ENCODE results near the gene ANKH. TPM values are rescaled to one million over a fixed set of nuclear protein-coding genes. Genes with fewer than 3 reads are reported as not detected.

ANKH gene
- total RNA-seq, 4 donors from 2014 or later, result 33.4 to 49.4 (median 38.0) TPM

- H3K27me3 ChIP-seq, result no peaks in the 10 kb centered on the region
- intact Hi-C loops (cut with DNase I), result loop anchor here (5.0 kb wide), 2 partner anchors 129 to 146 kb away; no protein-coding TSS in a partner anchor
- WGBS, result 95% methylated on average over 3 of the region's 3 CpGs
Observed at GRCh38 chr5:14873790-14874189, 2.2 kb upstream of the ANKH start.

GRCh38 chr5:14873093-14873492, 1.5 kb upstream of the ANKH start:
- Histone ChIP-seq H3K27me3 (no peaks in the 10 kb centered on the region), H3K4me1 (peaks cover 8 to 39% (median 30%) of the 10 kb centered on the region in 4 donors), H3K9me3 (no peaks in the 10 kb centered on the region), H3K27ac (replicated peaks in 1 of 4) (peak overlapping the region; percentile 96 to 98 (median 96)), H3K36me3 (no peaks in the 10 kb centered on the region), H3K4me3 (peak overlapping the region in 3 of 4 donors; percentile 77 to 96 (median 92))
- TF ChIP-seq CTCF (IDR thresholded peaks at IDR 0.05), result no peak
- WGBS, result 85% methylated on average over 9 of the region's 9 CpGs
- no peak for DNase-seq (ENCODE audit: extremely low spot score)
- intact Hi-C loops (cut with DNase I), result loop anchor here (5.0 kb wide), 2 partner anchors 129 to 146 kb away; no protein-coding TSS in a partner anchor

More at GRCh38 chr5:14873790-14874189, 2.2 kb upstream of the ANKH start:
- H3K4me1 ChIP-seq, result peaks cover 5 to 33% (median 26%) of the 10 kb centered on the region in 4 donors
- DNase-seq (ENCODE audit: extremely low spot score), result no peak
- H3K27ac ChIP-seq (replicated peaks in 1 of 4), result no peak overlapping the region
- H3K36me3 ChIP-seq, result no peaks in the 10 kb centered on the region
- H3K4me3 ChIP-seq, result no peak overlapping the region
- H3K9me3 ChIP-seq, result no peaks in the 10 kb centered on the region
- TF ChIP-seq POLR2AphosphoS5 (IDR thresholded peaks at IDR 0.05), result no peak
- no peak for TF ChIP-seq POLR2A (IDR thresholded peaks at IDR 0.05; ENCODE audit: low read depth)
- TF ChIP-seq EP300 (IDR thresholded peaks at IDR 0.05), result no peak
- TF ChIP-seq CTCF (IDR thresholded peaks at IDR 0.05), result no peak

GRCh38 chr5:14872070-14872989, 752 bp upstream of the ANKH start:
- 8% methylated on average over 27 of the region's 73 CpGs for WGBS

More at GRCh38 chr5:14872070-14872989, 752 bp upstream of the ANKH start:
- H3K27me3 ChIP-seq, result no peaks in the 10 kb centered on the region
- TF ChIP-seq POLR2AphosphoS5 (IDR thresholded peaks at IDR 0.05), result peak; percentile 62 to 73
- TF ChIP-seq EP300 (IDR thresholded peaks at IDR 0.05), result no peak
- peak in 2 of 3 experiments; percentile 4 to 27 for TF ChIP-seq CTCF (IDR thresholded peaks at IDR 0.05)
- no peak for DNase-seq (ENCODE audit: extremely low spot score)
- H3K9me3 ChIP-seq, result no peaks in the 10 kb centered on the region
- peak overlapping the region; percentile 96 to 98 (median 96) for H3K27ac ChIP-seq (replicated peaks in 1 of 4)
- peak overlapping the region; percentile 77 to 96 (median 91) for H3K4me3 ChIP-seq
- intact Hi-C loops (cut with DNase I), result loop anchor here (5.0 kb wide), 2 partner anchors 130 to 145 kb away; no protein-coding TSS in a partner anchor
- peaks cover 12 to 39% (median 30%) of the 10 kb centered on the region in 4 donors for H3K4me1 ChIP-seq
- H3K36me3 ChIP-seq, result no peaks in the 10 kb centered on the region
